Activated CD8-positive, alpha-beta T cell treated with anti-CD3 and anti-CD28 coated beads for 36 hours (primary cell): ENCODE results near the gene ANKRD55. TPM values are rescaled to one million over a fixed set of nuclear protein-coding genes. Genes with fewer than 3 reads are reported as not detected.
A peak's percentile ranks its signal among the peaks of the same experiment; 100 is the strongest.
"Not testable (repeated sequence)": the region's sequence is repeated elsewhere in the genome, so short reads cannot be mapped to it uniquely, and the experiment has no call there.

ENCODE experiments used
- ATAC-seq: fragments of 200-7000 bp; cut with Tn5 transposase; one replicate; pipeline ENCODE4 v1.10.0; 2021; ENCODE audit warnings: mild to moderate bottlenecking, moderate library complexity
- CTCF ChIA-PET: fragments of 350-600 bp; sonication (Branson Sonifier 250); formaldehyde crosslinking; loops from one replicate; lab custom pipeline; 2021; ENCODE audit warnings: antibody characterized with exemption; lab: Charles Lee
- POLR2A ChIA-PET: fragments of 350-600 bp; sonication (Branson Sonifier 250); formaldehyde crosslinking; loops from one replicate; lab custom pipeline; 2021; ENCODE audit warnings: antibody characterized with exemption; lab: Charles Lee
- DNase-seq: peaks from one replicate; pipeline ENCODE4 v3.0.0-alpha.2; 2020
- H3K27ac Mint-ChIP-seq: one replicate; pipeline ENCODE4 v1.8.0; 2021; ENCODE audit warnings: mild to moderate bottlenecking, mixed read lengths
- H3K27me3 Mint-ChIP-seq: one replicate; pipeline ENCODE4 v1.8.0; 2021; ENCODE audit warnings: mixed read lengths
- H3K36me3 Mint-ChIP-seq: one replicate; pipeline ENCODE4 v1.8.0; 2021; ENCODE audit warnings: low read depth, mixed read lengths
- H3K4me1 Mint-ChIP-seq: one replicate; pipeline ENCODE4 v1.8.0; 2021; ENCODE audit warnings: low read depth, mixed read lengths
- H3K4me3 Mint-ChIP-seq: one replicate; pipeline ENCODE4 v1.8.0; 2021; ENCODE audit warnings: mild to moderate bottlenecking, moderate library complexity, mixed read lengths
- H3K9me3 Mint-ChIP-seq: one replicate; pipeline ENCODE4 v1.8.0; 2021; ENCODE audit warnings: mixed read lengths
- CTCF ChIP-seq: fragments of 200-600 bp; IDR thresholded peaks from one replicate; pipeline ENCODE4 v1.8.0; 2022; ENCODE audit warnings: antibody characterized with exemption, mild to moderate bottlenecking
- intact Hi-C: fragments of 100-400 bp; cut with micrococcal nuclease; formaldehyde crosslinking; loops from one replicate; pipeline ENCODE4 v1.10.0; 2022
- total RNA-seq, 2 experiments: library from RNA; stranded (reverse); gene quantifications; one replicate each; pipeline ENCODE4 v1.2.3, GENCODE V29; 2021

The ANKRD55 gene
- total RNA-seq, 2 experiments from 2014 or later: not detected

- no peaks in the 10 kb centered on the region for H3K9me3 Mint-ChIP-seq
- peak overlapping the region; percentile 31 for H3K4me3 Mint-ChIP-seq
- no peaks in the 10 kb centered on the region for H3K27me3 Mint-ChIP-seq
- CTCF ChIA-PET: no interaction called here
- peak overlapping the region; percentile 73 for H3K27ac Mint-ChIP-seq
- H3K4me1 Mint-ChIP-seq: peaks cover 63% of the 10 kb centered on the region
- TF ChIP-seq CTCF: no peak
- DNase-seq: no peak
- intact Hi-C loops: no loop called here
- ATAC-seq: peak; percentile 18
- POLR2A ChIA-PET: no interaction called here
- no peaks in the 10 kb centered on the region for H3K36me3 Mint-ChIP-seq
Observed at GRCh38 chr5:56152437-56152836, 80.7 kb downstream of the ANKRD55 start.

GRCh38 chr5:56150756-56151155 is 82.4 kb downstream of the ANKRD55 start:
- H3K27me3 Mint-ChIP-seq, H3K27ac Mint-ChIP-seq, POLR2A ChIA-PET, H3K4me3 Mint-ChIP-seq, H3K36me3 Mint-ChIP-seq, DNase-seq, intact Hi-C loops, H3K9me3 Mint-ChIP-seq, ATAC-seq: not testable (repeated sequence)
- CTCF ChIA-PET: interaction anchor here (1.5 kb wide), 1 partner anchor 214 kb away, joined by 3 read pairs; no protein-coding TSS in a partner anchor
- H3K4me1 Mint-ChIP-seq: peaks cover 53% of the 10 kb centered on the region

GRCh38 chr5:56148453-56148971 is 84.6 kb downstream of the ANKRD55 start:
- ATAC-seq: peak; percentile 82
- DNase-seq: peak; percentile 68
- H3K4me1 Mint-ChIP-seq: peaks cover 48% of the 10 kb centered on the region
- no peak for TF ChIP-seq CTCF
- H3K36me3 Mint-ChIP-seq: peaks cover 2% of the 10 kb centered on the region
- POLR2A ChIA-PET: interaction anchor here (1.1 kb wide), 1 partner anchor 54 kb away, joined by 3 read pairs; no protein-coding TSS in a partner anchor
- no peaks in the 10 kb centered on the region for H3K27me3 Mint-ChIP-seq
- peak overlapping the region; percentile 39 for H3K27ac Mint-ChIP-seq
- CTCF ChIA-PET: interaction anchor here (1.1 to 1.6 kb wide), 3 partner anchors 10 to 212 kb away, joined by 3 to 5 read pairs (median 3); no protein-coding TSS in a partner anchor
- H3K9me3 Mint-ChIP-seq: no peaks in the 10 kb centered on the region
- peak overlapping the region; percentile 26 for H3K4me3 Mint-ChIP-seq
- intact Hi-C loops: no loop called here

- intact Hi-C loops: no loop called here
- TF ChIP-seq CTCF: no peak
- ATAC-seq (no peak), DNase-seq (no peak)
- Mint-ChIP-seq H3K4me1 (peaks cover 49% of the 10 kb centered on the region), H3K27me3 (no peaks in the 10 kb centered on the region), H3K27ac (no peak overlapping the region), H3K9me3 (no peaks in the 10 kb centered on the region), H3K4me3 (no peak overlapping the region), H3K36me3 (peaks cover 2% of the 10 kb centered on the region)
- ChIA-PET CTCF (interaction anchor here (1.1 to 1.6 kb wide), 4 partner anchors 11 to 211 kb away, joined by 3 to 5 read pairs (median 4); no protein-coding TSS in a partner anchor), POLR2A (interaction anchor here (1.1 to 1.6 kb wide), 2 partner anchors 53 to 54 kb away, joined by 3 to 4 read pairs; no protein-coding TSS in a partner anchor)
Observed at GRCh38 chr5:56147659-56148230, 85.4 kb downstream of the ANKRD55 start.

- CTCF ChIA-PET: interaction anchor here (1.2 kb wide), 1 partner anchor 54 kb away, joined by 4 read pairs; no protein-coding TSS in a partner anchor
- ATAC-seq: no peak
- H3K36me3 Mint-ChIP-seq: peaks cover 2% of the 10 kb centered on the region
Observed at GRCh38 chr5:56147106-56147505, 86.0 kb downstream of the ANKRD55 start.

More at GRCh38 chr5:56147106-56147505, 86.0 kb downstream of the ANKRD55 start:
- Mint-ChIP-seq H3K27ac (no peak overlapping the region), H3K4me3 (no peak overlapping the region), H3K4me1 (peaks cover 48% of the 10 kb centered on the region), H3K27me3 (no peaks in the 10 kb centered on the region), H3K9me3 (no peaks in the 10 kb centered on the region)
- intact Hi-C loops: no loop called here
- DNase-seq: no peak
- TF ChIP-seq CTCF: no peak
- POLR2A ChIA-PET: interaction anchor here (0.6 to 1.6 kb wide), 2 partner anchors 53 to 96 kb away, joined by 4 read pairs; no protein-coding TSS in a partner anchor
